HG03354 (cell line): ENCODE data around the gene CLPTM1L.
A peak's percentile ranks its signal among the peaks of the same experiment; 100 is the strongest.

ENCODE experiments used
- ATAC-seq: cut with Tn5 transposase; IDR thresholded peaks from one replicate; pipeline ENCODE4 v1.9.1; 2021; ENCODE audit warnings: mild to moderate bottlenecking; ENCODE audit not compliant: unreplicated experiment, poor library complexity, severe bottlenecking

CLPTM1L gene

DNA sequence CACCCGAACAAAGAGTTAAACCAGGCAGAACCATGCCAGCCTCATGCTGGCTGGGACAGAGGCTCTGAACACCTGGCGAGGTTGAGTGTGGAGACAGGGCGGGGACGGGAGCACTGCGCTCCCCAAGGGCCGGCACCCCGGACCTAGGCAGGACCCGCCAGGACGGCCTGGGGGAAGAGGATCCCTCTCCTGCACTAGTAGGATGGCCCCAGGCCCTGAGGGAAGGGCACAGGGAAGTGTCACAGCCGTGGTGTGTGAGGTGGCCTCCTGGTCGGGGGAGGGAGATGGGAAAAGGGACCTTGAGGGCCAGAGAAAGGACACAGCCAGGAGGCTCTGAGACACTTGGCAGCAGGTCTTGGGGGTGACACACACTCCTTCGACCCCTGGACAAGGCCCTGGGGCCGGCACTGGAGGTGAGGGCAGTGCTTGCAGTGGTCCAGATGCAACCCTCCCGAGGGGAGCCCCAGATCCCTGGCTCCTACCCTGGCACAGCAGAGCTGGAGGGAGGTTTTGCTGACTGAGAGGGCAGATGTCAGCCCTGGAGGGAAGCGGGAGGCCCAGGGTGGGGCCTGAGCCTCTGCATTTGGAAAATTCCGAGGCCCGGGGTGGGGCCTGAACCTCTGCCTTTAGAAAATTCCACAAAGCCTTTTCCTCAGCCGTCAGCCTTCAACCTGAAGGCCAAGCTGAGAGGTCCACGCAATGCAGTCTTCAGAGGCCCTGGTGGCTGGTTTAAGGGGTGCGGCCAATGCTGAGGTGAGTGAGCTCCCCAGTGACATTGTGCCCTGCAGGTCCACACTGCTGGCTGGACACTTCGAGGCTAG is 25.3 kb downstream of the CLPTM1L start:
- ATAC-seq = no peak

DNA sequence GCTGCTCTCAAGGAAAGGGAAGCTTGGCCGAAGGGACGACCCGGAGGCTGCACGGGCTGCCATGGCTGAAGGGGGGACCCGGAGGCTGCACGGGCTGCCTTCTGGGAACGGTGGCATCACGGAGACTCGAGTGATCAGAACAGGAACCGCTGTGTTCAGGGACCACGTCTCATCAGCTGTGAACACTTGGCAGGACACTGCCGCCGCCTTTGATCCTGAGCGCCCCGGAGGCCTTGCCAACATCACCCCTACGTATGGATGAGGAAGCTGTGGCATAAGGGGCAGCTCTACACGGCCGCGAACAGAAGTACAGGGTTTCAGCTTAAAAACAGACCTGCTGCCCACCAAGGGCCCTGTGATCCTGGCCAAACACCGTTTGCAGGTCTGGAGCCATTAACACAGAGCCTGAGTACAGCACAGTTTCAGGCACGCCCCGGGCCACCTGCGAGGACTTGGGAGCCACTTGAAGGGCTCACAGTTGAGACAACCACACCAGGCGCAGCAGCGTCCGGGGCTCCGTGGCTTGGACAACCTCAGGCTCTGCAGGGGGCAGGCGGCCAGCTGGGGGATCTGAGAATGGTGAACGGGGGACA is 26.1 kb downstream of the CLPTM1L start:
- no peak for ATAC-seq

DNA sequence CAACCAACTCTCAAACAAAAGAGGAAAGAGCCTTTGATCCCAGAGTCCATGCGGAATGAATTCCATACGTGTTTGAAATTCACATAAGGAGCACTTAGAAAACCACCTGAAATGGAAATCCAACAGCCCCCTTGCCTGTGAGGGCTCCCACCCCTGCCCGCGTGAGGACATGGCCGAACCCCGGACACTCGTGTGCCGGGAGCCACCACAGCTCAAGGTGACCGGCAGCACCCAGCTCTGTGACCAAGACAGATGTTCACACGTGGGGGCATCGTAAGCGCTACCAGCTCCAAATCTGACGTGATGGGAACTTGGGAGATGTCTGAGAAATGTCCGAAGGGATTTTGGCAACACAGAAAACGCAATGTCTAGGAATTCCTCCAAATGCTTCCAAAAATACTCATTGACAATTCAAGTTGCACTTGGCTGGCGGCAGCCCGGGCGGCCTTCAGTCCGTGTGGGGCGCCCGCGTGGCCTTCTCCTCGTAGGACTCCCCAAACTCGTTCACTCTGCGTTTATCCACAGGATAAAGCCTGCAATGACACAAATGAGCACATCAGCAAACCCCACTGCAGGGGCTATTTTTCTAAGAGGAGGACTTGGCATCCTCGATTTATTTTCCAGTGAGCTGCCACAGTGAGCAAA is 26.9 kb downstream of the CLPTM1L start:
- ATAC-seq = no peak

DNA sequence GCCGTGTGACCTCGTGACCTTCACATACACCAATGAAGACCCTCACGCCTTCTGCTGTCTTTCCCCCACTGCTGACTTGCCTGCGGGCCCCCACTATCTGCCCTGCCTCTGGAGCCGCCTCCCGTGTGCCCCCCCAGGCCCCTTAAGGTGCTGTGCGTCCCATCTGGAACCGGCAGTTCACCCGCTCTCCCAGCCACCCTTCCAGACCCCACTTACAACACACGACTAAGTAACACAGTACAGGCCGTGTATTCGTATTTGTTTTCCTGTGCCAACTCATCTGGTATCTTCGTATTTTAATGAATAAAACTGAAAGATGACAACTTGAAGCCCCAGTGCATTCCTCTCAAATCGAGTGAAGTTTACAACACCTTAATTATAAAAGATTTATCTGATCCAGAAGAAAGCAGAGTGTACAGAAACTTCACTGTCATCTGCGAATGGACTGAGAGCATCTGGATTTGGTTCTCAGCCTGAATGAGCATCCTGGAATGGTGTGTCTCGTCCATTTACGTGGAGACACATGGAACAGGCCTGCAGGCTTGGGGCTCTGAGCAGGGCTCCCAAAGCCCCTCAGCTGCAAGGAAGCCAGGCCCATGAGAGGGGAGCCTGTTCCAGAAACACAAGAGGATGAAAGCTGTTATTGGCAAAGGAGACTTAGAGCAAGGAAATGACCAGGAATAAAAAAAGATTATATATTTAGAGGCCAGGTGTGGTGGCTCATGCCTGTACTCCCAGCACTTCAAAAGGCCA is 28.1 kb downstream of the CLPTM1L start:
- no peak for ATAC-seq

DNA sequence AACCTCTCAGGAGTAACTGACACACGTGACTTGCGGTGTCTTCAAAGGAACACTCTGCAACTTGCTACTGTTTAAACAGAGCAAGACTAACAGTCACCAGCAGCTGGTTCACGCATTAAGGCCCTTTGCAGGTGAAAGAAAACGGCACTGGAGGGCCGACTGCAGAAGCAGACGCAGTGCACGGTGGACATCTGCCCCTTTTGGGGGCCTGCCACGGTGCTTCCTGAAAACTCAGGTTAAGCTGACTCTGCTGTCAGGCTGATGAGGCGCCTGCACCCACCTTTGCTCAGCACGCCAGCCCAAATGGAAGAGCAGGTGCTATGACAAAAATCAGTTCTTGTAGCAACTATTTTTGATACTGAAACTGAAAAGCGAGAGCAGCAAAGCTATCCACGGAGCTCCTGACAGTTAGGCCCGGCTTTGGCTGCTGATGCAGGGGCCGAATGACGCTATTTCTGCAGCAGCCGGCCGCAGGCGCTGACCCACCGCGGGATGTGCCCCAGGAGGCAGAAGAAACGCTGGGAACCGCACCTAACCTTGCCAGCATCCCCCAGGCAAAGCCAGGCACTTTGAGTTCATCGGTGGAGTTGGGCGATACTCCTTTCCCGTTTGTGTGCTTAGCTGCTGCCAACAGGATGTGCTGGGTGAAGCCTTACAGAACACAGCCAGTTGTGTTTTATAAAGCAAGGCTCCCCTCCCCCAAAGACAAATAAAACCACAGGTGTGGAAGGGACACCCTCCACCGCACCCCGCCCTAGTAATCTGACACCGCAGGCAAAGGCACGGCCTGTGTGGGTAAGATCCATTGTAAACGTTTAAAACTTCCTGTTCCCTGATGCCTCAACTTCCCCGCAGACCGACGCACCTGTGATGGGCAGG is 29.0 kb downstream of the CLPTM1L start:
- ATAC-seq = peak; percentile 61

DNA sequence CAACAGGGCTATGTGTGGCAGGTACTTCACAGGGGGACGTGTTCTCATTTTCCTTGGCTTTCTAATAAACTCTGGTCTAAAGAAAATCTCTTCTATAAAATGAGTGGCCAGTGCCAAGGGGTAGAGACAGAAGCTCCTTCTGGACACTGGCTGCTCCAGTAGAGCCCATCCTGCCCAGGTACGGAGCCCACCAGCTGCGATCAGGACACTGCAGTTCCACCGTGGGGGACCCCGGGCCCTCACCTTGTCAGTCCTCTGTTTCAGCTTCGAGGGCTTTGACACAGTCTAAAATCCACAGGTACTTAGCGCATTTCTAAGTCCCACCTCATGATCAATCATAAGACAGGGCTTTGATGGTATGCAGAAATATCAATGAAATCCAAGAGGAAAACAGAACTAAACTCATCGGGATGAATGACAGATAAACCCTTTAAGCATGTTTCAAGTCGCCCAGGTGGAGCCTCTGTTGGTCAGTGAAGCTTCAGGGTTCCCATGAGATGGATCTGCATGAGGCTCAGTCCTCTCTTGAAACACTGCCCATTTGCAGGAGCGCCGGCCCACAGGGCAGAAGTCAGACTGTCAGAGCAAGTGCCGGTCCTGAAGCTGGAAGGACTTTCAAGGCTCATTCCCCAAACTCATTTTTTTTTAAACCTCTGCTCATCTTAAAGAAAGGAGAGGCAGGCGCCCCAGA is 29.7 kb downstream of the CLPTM1L start:
- peak; percentile 1 for ATAC-seq

DNA sequence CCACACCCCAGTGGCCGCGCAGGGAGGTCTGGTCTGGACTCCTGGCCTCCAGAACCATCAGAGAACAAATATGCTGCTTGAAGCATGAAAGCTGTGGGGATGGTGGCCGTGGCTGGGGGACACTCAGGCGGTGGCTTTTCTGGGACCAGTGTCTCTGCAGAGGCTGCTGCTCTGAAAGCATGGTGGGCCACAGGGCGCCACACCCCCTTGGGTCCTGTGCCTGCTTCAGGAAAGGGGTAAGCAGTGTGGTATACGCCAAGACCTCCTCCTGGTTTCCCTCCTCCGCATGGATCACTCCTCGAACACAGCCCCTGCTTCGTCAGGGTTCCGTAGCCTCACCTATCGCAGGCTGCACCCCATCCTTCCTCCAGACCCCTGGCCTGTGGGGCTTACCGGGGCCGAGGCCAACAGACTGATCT is 30.3 kb downstream of the CLPTM1L start:
- no peak for ATAC-seq

DNA sequence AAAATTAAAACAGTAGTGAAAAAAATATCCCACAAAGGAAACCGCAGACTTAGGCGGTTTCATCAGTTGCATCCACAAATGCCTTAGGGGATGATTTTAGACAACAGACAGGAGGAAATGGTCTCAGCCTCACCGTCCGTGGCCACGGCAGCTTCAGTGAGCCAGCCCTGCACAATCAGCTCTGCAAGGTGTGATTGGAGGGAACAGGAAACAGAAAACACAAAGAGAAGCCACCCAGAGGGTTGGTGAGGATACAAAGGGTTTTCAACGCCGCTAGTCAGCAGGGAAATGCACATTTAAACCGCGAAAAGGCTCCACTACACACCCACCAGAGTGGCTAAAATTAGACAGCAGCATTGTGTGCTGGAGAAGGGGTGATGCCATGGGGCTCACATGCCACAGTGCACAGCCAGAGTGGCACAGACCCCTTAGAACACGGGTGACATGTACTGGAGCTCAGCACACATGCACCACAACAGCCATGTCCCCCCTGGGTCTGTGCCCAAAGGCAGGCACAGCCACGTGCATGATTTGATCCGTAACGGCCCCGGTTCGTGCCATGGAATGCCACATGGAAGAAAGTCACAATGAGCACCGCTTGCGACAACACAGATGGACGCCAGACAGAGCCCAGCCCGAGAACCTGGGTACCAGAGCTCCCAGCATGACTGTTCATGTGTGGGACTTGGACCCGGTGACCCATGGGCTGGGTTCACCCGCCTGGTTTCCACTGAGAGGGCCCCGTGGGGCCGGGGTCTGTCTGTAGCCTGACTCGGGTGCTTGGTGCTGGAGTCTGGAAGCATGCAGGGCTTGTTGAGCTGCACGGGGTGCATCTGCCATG is 31.7 kb downstream of the CLPTM1L start:
- ATAC-seq = peak; percentile 78

DNA sequence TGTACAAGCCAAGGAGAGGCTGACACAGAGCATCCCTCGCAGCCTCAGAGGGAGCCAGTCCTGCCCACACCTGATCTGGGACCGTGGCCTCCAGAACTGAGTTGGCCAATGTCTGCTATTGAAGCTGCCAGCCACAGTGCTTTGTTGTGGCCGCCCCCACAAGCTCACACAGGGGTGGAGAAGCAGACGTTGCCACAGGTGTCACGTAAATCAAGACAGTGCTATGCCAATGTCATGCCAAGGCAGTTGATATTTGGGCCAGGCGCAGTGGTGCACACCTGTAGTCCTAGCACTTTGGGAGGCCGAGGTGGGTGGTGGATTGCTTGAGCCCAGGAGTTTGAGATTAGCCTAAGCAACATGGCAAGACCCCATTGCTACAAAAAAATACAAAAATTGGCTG is 32.7 kb downstream of the CLPTM1L start:
- ATAC-seq = no peak

DNA sequence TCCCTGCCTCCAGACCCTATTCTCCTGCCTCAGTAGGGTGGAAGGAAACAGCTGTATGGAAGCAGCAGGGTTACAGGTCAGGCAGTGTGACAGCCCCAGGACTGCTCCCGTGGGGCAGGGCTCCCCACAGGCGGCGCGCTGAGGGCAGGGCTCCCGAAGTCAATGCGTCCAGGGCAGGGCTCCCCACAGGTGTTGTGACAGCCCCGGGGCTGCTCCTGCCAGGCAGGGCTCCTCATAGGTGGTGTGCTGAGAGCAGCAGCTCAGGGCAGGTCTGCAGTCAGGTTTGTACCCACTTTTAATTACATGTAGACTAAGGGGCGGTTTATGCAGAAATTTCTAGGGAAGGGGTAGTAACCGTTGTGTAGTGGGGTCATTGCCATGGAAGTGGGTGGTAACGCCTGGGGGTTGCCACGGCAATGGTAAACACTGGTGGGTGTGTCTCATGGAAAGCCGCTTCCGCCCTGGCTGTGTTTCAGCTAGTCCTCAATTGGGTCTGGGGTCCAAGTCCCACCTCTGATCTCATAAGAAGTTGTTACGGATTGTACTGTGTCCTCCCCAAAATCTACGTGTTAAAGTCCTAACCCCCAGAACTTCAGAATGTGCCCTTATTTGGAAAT is 33.4 kb downstream of the CLPTM1L start:
- ATAC-seq = no peak

DNA sequence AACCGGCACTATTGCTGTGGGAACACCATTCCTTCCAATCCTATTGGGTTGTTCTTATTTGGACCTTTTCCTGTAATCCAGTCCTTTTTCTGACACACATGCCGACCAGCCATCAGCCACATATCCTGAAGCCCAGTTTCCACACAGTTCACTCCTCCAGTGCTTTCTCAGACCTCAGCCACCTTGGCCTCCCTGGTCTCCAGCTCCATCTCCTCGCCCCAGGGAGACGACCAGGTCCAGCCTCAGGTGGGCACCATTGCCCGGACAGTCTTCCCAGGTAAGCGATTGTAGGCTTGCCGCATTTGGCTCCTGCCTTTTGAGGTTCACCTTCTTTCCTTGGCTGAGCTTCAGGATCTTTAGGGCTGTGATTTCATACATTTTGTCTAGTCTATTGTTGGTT is 34.8 kb downstream of the CLPTM1L start:
- no peak for ATAC-seq

DNA sequence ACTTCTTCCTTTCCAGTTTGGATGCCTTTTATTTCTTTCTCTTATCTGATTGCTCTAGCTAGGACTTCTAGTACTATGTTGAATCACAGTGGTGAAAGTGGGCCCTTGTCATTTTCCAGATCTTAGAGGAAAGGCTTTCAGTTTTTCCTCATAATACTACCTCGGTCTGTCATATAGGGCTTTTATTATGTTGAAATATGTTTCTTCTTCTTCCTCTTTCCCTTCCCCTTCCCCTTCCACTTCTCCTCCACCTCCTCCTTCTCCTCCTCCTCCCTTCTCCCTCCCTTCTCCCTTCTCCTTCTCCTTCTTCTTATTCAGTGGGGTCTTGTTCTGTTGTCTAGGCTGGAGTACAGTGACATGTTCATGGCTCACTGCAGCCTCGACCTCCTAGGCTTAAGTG is 40.9 kb downstream of the CLPTM1L start:
- no peak for ATAC-seq

DNA sequence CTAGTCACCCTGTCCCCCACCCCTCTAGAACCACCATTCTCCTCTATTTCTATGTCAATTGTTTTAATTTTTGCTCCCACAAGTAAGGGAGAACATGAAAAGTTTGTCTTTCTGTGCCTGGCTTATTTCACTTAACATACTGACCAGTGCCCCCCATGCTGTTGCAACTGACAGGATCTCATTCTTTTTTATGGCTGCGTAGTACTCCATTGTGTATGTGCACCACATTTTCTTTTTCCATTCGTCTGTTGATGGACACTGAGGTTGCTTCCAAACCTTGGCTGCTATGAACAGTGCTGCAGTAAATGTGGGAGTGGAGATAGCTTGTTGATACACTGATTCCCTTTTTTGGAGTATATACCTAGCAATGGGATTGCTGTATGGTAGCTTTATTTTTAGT is 42.6 kb downstream of the CLPTM1L start:
- ATAC-seq = no peak

DNA sequence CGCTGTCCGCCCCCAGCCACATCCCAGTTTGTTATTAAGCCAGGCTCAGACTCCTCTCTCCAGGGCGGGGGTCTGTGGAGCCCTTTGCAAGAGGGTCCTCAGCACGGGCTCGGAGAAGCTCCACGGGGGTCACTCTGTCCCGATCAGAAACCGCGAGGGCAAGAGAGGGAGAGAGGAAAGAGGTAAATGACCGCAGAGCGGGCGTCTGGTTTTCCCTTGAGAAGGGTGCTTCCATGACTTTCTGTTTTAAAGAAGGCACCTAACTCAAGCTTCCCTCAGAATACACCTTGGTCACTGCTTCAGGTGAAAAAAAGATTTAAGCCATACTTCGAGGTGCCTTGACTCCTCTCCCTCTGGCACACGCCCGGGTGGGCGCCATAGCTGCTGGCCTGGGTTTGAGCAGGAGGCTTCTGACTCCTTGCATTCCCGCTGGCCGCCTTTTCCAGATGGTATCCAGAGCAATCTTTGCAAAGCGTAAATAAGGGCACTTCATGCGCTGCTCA is 44.3 kb downstream of the CLPTM1L start:
- ATAC-seq = no peak

DNA sequence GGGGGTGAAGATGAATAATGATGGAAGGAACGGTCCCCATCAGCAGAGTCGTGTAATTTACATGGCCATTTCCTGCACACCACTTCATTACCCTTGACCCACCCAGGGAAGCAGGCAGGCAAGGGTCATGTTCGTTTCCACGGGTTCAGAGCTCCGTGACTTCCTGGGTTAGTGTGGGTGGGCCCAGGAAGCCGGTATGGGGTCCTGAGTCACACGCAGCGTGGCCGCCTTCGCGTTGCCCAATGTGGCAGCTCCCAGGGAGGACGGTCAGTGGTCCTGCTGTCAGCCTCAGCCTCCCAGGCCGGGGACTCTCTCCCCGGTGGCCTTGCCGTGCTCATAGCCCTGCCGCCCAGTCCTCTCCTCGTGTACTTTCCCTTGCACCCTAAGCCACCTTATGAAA is 44.9 kb downstream of the CLPTM1L start:
- no peak for ATAC-seq

DNA sequence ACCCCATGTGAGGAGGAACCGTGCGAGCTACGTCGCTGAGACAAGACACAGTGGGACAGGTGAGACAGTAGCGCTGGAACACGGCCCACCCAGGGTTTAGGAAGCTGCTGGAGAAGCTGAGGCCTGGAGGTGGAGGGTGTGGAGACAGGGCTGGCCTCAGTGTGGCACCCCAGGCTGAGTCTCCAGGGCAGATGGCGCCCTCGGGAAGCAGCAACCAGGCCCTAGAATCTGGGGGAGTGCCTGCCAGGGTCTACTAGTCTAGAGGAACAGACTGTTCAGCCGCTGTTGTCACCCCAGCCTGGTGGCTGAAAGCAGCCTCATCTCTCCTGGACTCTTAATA is 45.4 kb downstream of the CLPTM1L start:
- no peak for ATAC-seq

DNA sequence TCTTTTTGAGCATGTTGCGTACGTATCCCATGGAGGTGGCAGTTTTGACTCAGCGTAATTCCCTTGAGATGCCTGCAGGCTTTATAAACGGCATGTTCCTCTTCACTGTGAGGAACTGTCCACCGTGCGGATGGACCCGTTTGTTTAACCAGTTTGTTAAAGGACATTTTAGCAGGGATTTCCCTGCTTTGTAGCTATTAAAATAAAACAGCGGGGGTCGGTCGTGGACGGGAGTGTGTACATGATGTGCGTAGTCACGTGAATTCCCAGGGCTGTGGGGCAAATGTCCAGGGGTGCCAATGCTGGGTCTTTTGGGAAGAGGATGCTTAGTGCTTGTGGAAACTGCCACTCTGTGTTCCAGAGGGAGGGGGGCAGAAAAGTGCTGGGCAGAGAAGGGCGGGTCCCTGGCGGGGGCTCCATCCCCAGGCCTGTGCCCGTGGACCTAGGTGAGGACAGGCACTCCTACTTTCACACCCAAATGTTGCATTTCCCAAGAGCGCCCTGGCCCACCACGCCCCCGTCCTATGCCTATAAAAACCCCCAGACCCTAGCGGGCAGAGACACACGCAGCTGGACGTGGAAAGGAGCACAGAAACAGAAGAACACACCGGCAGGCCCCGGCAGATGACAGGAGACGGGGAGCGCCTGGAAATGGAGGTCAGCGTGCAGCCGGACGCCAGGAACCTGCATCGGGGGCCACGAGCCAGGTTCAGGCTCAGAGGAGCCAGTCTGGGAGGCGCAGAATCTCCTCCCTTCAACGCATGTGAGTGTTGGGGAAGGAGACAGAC is 46.0 kb downstream of the CLPTM1L start:
- ATAC-seq = no peak
